Retinal pigment epithelial cell (primary cell): ENCODE results near the gene NPPA.

Experiments used
- DNase-seq: peaks from one replicate; pipeline ENCODE4 v3.0.0-alpha.2; 2010; ENCODE audit warnings: low read depth
- H3K4me3 ChIP-seq: 2 replicates; pipeline ENCODE4 v1.5.1; 2011; ENCODE audit warnings: mild to moderate bottlenecking, low read length, control low read depth, moderate library complexity
- CTCF ChIP-seq: conservative IDR thresholded peaks from 2 replicates; pipeline ENCODE4 v1.5.1; 2011; ENCODE audit warnings: low read depth, low read length, control low read depth, inconsistent platforms

The NPPA gene

GRCh38 chr1:11879311-11880180 is 32.0 kb upstream of the NPPA start:
- TF ChIP-seq CTCF: no peak
- DNase-seq: no peak
- H3K4me3 ChIP-seq: no peak overlapping the region

GRCh38 chr1:11878891-11879190 is 31.3 kb upstream of the NPPA start:
- no peak for TF ChIP-seq CTCF
- DNase-seq: no peak
- no peak overlapping the region for H3K4me3 ChIP-seq

- no peak for TF ChIP-seq CTCF
- H3K4me3 ChIP-seq: no peak overlapping the region
- no peak for DNase-seq
Observed at GRCh38 chr1:11878081-11878890, 30.7 kb upstream of the NPPA start.

- DNase-seq: no peak
- H3K4me3 ChIP-seq: no peak overlapping the region
- no peak for TF ChIP-seq CTCF
Observed at GRCh38 chr1:11877074-11877473, 29.5 kb upstream of the NPPA start.

- H3K4me3 ChIP-seq: no peak overlapping the region
- no peak for DNase-seq
- no peak for TF ChIP-seq CTCF
Observed at GRCh38 chr1:11875094-11875493, 27.5 kb upstream of the NPPA start.

- no peak for DNase-seq
- TF ChIP-seq CTCF: no peak
- H3K4me3 ChIP-seq: no peak overlapping the region
Observed at GRCh38 chr1:11874624-11875023, 27.0 kb upstream of the NPPA start.

- TF ChIP-seq CTCF: no peak
- DNase-seq: no peak
- no peak overlapping the region for H3K4me3 ChIP-seq
Observed at GRCh38 chr1:11874258-11874562, 26.6 kb upstream of the NPPA start.
